Muscle layer of duodenum (tissue), 2 donors: ENCODE measurements around the gene EPB41L4B.
"Not testable (repeated sequence)": the region's sequence is repeated elsewhere in the genome, so short reads cannot be mapped to it uniquely, and the experiment has no call there.

Source experiments
- H3K27ac ChIP-seq: one replicate; pipeline ENCODE4 v1.7.0; 2013; ENCODE audit warnings: mild to moderate bottlenecking, low read length
- H3K27me3 ChIP-seq: one replicate; pipeline ENCODE4 v1.7.0; 2013; ENCODE audit warnings: low read depth, mild to moderate bottlenecking, control low read depth, low read length
- H3K36me3 ChIP-seq, 2 donors: one replicate each; pipeline ENCODE4 v1.7.0; 2013; ENCODE audit warnings: low read length in 2 of 2, control low read depth in 1 of 2, mild to moderate bottlenecking in 1 of 2; ENCODE audit not compliant: insufficient read depth in 2 of 2, control insufficient read depth in 1 of 2
- H3K4me1 ChIP-seq, 2 donors: one replicate each; pipeline ENCODE4 v1.7.0; 2013; ENCODE audit warnings: low read length in 2 of 2, mild to moderate bottlenecking in 2 of 2, control low read depth in 1 of 2, moderate library complexity in 1 of 2; ENCODE audit not compliant: insufficient read depth in 2 of 2, control insufficient read depth in 1 of 2
- H3K4me3 ChIP-seq, 2 donors: one replicate each; pipeline ENCODE4 v1.7.0; 2013; ENCODE audit warnings: low read length in 2 of 2, low read depth in 1 of 2, mild to moderate bottlenecking in 1 of 2
- H3K9me3 ChIP-seq, 2 donors: one replicate each; pipeline ENCODE4 v1.7.0; 2013; ENCODE audit warnings: low read length in 2 of 2, control low read depth in 1 of 2, mild to moderate bottlenecking in 1 of 2; ENCODE audit not compliant: control insufficient read depth in 1 of 2
- donor health status: healthy.

The EPB41L4B gene

DNA sequence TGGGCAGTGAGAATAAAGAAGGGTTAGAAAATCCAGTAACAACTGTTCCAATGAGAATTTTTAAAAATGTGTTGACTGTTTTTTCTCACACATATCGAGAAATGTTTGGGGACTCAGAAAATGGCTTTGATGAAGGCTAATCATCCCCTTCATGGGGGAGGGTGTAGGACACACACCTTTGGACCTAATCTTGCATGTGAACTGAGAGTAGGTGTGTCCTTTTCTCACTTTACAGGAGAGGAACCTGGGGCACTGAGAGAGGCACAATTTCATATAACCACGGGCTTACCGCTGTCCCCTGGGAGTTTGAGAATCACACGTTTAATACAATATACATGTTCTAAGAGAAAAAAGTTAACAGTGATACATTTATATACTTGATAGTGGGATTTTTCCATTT, 171.1 kb downstream of the EPB41L4B start:
- no peaks in the 10 kb centered on the region for H3K36me3 ChIP-seq
- H3K27me3 ChIP-seq: no peaks in the 10 kb centered on the region
- no peaks in the 10 kb centered on the region for H3K4me1 ChIP-seq
- H3K27ac ChIP-seq: no peak overlapping the region
- H3K4me3 ChIP-seq: no peak overlapping the region
- peaks cover 4 to 5% of the 10 kb centered on the region in 2 donors for H3K9me3 ChIP-seq

DNA sequence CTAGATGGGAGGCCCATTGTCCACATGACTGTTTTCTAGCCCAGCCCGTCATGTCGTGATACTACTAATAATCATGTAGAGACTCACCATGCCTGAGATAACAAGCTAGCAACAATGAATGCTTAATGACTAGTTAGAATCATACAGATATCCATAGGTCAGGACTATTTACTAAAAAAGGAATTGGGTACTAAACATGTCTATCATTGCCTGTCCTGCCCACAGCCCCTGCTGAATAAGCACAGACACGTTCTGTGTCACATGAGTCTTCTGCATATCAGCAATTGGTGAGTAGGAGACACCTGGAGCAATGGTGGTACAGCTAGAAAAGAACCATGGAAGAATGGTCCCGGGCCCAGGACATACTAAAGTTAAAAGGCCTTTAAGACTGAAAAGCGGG, 171.8 kb downstream of the EPB41L4B start:
- Histone ChIP-seq H3K4me3 (no peak overlapping the region), H3K36me3 (no peaks in the 10 kb centered on the region), H3K27me3 (no peaks in the 10 kb centered on the region), H3K27ac (no peak overlapping the region), H3K9me3 (peaks cover 4 to 5% of the 10 kb centered on the region in 2 donors), H3K4me1 (no peaks in the 10 kb centered on the region)

DNA sequence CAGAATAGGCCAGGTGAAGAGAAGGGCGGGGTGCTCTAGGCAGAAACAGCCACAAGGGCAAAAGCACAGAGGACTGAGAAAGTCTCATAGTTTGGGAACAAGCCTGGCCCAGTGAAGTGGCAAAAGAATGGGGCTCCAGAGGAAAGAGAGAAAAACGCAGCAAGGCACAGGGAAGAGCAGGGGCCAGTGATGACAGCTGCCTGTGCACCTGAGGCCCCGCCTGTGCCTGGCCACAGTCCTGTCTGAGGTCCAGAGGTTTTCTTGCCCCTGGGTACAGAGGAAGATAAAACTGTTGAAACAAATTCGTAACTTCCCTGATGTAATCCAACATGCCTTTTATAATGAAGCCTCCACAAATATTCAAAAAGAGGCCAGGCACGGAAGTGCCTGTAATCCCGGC, 175.8 kb downstream of the EPB41L4B start:
- Histone ChIP-seq H3K9me3 (no peaks in the 10 kb centered on the region), H3K27ac (no peak overlapping the region), H3K36me3 (no peaks in the 10 kb centered on the region), H3K27me3 (no peaks in the 10 kb centered on the region), H3K4me3 (no peak overlapping the region), H3K4me1 (no peaks in the 10 kb centered on the region)

DNA sequence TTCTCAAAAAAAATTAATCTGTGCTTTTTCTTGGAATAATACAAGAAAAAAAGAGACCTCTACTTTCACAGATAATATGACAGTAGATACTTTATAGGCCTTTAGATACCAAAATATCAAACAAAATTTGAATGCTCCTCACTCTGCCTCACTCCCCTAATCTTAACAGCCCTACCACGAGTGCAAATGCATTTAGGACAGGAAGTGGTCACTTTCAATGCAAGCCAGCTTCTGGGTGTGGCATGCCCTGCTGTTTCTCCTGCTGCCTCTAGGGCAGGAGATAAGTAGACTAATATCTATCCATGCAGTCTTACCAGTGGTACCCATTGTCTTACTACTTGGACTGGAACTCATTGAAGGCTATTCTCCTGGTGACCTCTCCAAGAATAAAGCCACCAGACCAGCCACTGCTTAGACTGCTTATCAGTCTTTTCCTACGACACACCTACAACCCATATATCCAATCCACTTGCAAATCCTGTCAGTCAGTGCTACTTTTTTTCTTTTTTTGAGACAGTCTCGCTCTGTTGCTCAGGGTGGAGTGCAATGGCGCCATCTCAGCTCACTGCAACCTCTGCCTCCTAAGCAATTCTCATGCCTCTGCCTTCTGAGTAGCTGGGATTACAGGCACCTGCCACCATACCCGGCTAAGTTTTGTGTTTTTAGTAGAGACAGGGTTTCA, 176.8 kb downstream of the EPB41L4B start:
- H3K27ac ChIP-seq: no peak overlapping the region
- H3K4me1 ChIP-seq: no peaks in the 10 kb centered on the region

DNA sequence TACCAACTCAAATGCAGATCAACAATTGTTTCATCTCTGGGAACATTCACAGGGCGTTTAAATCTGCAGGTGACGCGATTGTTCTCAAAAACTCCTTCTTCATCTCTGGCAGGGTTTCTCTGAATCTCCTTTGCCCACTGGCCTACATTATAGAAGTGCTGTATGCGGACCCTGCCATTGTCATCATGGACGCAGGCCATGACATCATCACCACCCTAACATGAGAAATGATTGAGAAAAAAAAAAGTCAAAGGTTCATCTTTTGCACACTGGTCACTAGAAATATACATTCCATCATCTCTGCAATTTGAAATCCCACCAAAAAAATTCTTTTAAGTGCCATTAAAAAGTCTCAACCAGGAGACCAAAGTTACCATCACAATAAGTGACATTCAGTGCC, 179.5 kb downstream of the EPB41L4B start:
- Histone ChIP-seq H3K27me3 (no peaks in the 10 kb centered on the region), H3K36me3 (no peaks in the 10 kb centered on the region), H3K9me3 (no peaks in the 10 kb centered on the region), H3K27ac (no peak overlapping the region), H3K4me3 (no peak overlapping the region), H3K4me1 (no peaks in the 10 kb centered on the region)

More for the DNA sequence above, 176.8 kb downstream of the EPB41L4B start:
- no peaks in the 10 kb centered on the region for H3K9me3 ChIP-seq
- no peaks in the 10 kb centered on the region for H3K27me3 ChIP-seq
- H3K4me3 ChIP-seq: no peak overlapping the region
- no peaks in the 10 kb centered on the region for H3K36me3 ChIP-seq

DNA sequence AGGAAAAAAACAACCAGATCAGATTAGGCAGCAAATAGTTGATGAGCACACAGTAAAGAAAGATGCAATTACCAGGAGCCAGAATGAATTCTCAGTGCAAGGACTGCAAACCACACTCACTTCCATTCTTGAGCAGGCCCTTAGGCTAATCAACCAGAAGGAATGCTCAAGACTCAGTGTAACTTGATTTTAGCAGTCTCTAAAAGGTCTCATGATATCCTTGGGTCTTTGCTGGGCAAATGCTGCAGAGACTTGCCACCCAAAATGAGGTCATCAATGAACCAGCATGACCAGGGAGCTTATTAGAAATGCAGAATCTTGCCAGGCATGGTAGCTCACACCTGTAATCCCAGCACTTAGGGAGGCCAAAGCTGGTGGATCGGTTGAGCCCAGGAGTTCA, 181.0 kb downstream of the EPB41L4B start:
- Histone ChIP-seq H3K27ac (no peak overlapping the region), H3K27me3 (no peaks in the 10 kb centered on the region), H3K36me3 (no peaks in the 10 kb centered on the region), H3K4me1 (no peaks in the 10 kb centered on the region), H3K9me3 (no peaks in the 10 kb centered on the region), H3K4me3 (no peak overlapping the region)

DNA sequence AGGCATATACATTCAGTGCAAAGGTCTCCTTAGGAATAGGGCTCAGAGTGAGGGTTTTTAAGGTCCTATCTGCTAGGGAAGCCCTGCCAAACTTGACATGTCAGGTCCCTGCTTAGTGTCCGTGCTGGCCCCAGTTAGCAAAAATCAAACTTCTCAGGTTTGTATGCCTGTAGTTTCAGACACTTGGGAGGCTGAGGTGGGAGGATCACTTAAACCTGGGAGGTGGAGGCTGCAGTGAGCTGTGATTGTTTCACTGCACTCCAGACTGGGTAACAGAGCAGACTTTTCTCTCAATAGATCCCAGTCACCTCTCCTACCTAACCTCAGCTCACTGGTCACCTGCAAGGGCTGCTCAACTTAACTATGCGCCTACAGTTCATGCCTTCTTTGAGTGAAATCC, 182.4 kb downstream of the EPB41L4B start:
- no peaks in the 10 kb centered on the region for H3K4me1 ChIP-seq
- H3K9me3 ChIP-seq: no peaks in the 10 kb centered on the region
- no peaks in the 10 kb centered on the region for H3K27me3 ChIP-seq
- H3K27ac ChIP-seq: no peak overlapping the region
- no peak overlapping the region for H3K4me3 ChIP-seq
- no peaks in the 10 kb centered on the region for H3K36me3 ChIP-seq

DNA sequence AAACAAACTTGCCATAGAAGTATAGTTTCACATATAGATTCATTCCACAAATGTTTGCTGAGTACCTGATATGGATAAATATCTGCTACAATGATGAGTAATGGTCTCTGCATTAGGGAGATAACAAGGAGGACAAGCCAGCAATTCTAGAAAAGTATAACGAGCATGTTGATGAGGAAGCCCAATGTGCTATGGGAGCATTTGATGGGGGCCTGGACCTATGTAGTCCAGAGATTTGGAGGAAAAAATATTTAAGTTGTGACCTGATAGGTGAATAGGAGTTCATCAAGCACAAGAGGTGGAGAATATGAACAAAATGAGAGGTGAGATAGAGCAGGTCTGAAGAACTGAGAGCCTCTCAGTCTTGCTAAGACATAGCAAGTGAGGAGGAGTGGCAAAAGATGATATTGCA, 186.7 kb downstream of the EPB41L4B start:
- Histone ChIP-seq H3K9me3 (no peaks in the 10 kb centered on the region), H3K27ac (no peak overlapping the region), H3K27me3 (no peaks in the 10 kb centered on the region), H3K36me3 (no peaks in the 10 kb centered on the region), H3K4me1 (no peaks in the 10 kb centered on the region), H3K4me3 (no peak overlapping the region)

DNA sequence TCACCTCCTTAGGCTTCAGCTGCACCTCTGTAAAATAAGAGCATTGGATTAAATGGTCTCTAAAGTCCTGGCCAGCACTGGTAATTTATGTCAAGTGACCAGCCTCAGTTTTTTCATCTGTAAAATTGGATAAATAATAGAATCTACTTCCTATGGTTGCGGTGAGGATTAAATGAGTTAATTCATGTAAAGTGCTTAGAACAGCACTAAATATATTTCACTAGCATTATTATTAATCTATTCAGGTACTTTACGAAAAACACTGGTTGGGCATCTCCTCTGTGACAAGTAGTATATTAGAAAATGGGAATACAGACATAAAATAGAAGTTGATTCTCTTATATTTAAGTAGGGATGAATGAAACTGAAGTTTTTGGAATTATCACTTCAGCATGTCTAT, 187.3 kb downstream of the EPB41L4B start:
- Histone ChIP-seq H3K27me3 (no peaks in the 10 kb centered on the region), H3K4me1 (no peaks in the 10 kb centered on the region), H3K27ac (no peak overlapping the region), H3K36me3 (no peaks in the 10 kb centered on the region), H3K4me3 (no peak overlapping the region), H3K9me3 (no peaks in the 10 kb centered on the region)

DNA sequence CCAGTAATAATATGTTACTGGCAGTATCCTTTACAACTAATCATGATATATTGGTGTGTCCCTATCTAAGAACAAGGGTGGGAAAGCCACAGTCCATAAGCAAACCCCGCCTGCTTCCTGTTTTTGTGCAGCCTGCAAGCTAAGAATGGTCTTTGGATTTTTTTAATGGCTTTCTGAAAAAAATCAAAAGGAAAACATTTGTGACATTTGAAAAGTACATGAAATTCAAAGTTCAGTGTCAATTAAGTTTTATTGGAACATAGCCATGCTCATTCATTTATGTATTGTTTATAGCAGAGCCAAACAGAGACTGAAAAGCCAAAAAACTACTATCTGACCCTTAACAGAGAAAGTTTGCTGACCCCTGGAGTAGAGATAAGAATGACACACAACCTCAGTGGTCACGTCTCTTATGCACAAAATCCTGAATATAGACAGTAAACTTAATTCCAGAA, 188.3 kb downstream of the EPB41L4B start:
- H3K36me3 ChIP-seq: no peaks in the 10 kb centered on the region
- no peaks in the 10 kb centered on the region for H3K27me3 ChIP-seq
- no peak overlapping the region for H3K27ac ChIP-seq
- no peak overlapping the region for H3K4me3 ChIP-seq
- H3K4me1 ChIP-seq: no peaks in the 10 kb centered on the region
- no peaks in the 10 kb centered on the region for H3K9me3 ChIP-seq

DNA sequence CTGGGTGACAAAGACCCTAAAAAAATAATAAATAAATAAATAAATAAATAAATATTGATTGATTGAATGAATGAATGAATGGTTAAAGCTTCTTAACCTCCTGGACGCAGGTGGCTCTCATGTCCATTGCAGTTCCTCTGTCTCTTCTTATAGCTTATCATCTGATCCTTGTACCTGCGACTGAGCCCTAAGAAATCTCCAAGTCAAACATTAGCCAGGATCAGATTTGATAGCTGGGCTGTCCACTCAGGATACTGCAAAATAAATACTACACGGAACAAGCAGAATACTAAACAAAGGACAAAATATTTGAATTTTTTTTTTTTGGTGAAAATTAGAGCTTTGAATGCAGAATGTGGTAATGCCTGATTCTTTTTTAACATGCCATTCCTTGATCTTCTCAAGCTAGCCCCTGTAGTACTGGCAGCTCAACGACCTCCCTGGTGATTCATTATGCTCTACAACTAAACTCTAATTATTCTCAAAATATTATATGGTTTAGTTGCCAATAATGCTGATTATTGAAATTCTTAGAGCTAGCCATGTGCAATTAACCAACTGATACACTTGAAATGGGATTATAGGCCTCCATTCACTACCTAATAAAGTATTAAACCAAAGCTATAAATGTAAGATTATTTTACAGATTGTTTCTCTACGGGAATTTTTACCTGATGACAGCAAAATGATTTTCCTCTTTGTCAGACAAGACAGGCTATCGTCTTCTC, 191.2 kb downstream of the EPB41L4B start:
- H3K4me1 ChIP-seq: no peaks in the 10 kb centered on the region
- H3K4me3 ChIP-seq: no peak overlapping the region
- H3K36me3 ChIP-seq: no peaks in the 10 kb centered on the region
- no peak overlapping the region for H3K27ac ChIP-seq
- no peaks in the 10 kb centered on the region for H3K27me3 ChIP-seq
- no peaks in the 10 kb centered on the region for H3K9me3 ChIP-seq

DNA sequence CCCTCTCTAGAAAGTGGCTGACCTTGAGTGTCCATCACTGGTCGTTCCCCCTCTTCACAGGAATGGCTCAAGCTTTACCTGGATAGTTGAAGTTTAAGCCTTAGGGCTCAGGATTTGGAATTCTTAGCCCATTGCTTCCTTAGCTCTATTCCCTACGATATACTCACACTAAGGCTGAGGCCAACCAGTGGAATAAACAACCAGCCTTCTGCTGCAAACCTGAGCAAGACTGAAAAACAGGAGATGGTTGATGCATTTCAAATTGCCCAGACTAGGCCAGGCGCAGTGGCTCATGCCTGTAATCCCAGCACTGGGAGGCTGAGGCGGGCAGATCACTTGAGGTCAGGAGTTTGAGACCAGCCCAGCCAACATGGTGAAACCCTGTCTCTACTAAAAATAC, 194.2 kb downstream of the EPB41L4B start:
- not testable (repeated sequence) for H3K9me3 ChIP-seq, H3K27me3 ChIP-seq, H3K4me3 ChIP-seq, H3K4me1 ChIP-seq, H3K36me3 ChIP-seq, H3K27ac ChIP-seq
